Measurements from ENCODE around the gene CDC42BPB.
A peak's percentile ranks its signal among the peaks of the same experiment; 100 is the strongest.

Gene CDC42BPB

DNA sequence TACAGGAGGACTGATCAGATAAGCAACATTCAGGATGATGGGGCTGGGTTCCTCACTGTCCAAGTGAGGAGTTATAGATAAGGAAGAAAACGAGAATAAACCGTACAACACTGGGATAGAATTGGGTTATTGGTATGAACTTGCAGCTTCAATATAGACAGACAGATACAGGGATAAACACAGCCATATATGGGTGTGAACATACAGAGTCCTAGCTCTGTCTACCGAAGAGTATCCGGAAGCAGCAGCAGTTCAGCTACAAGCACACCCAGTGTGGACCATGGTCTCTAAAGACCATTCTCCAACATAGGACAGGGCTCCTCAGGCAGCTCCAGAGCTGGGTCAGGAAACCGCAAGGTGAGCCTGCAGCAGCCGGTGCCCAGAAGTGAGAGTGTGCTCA, 40.8 kb downstream of the CDC42BPB start:
- no peak for DNase-seq

DNA sequence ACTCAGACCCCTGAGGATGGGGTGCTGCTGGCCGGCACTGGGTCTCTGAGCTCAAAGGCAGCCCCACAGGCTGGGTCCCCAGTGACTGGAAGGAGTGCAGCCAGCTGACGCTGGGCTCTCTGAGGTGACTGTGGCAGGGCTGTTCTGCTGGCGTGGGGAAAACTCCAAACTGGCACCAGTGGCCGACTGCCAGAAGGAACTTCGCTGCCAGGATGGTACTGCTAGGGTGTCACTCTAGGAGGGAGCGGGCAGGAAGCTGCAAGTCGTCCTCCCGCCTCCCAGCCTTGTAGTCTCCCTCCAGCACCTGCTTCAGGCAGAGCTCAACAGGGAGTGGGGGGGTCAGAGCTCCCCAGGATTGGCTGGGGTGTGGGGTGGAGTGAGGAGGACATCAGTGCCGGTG, 41.3 kb downstream of the CDC42BPB start:
- no peak for DNase-seq

DNA sequence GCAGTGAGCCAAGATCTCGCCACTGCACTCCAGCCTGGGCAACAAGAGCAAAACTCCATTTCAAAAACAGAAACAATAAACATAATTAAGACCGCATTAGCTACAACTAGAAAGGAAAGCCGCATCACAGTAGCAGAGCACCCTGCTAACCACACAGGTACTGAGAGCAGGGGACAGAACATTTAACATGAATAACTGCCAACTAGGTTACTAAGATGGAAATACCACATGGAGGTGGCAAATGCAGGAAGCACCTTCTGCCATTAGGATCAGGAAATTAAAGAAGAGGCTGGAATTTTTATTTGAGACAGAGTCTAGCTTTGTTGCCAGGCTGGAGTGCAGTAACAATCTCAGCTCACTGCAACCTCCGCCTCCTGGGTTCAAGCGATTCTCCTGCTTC, 41.9 kb downstream of the CDC42BPB start:
- no peak for DNase-seq

DNA sequence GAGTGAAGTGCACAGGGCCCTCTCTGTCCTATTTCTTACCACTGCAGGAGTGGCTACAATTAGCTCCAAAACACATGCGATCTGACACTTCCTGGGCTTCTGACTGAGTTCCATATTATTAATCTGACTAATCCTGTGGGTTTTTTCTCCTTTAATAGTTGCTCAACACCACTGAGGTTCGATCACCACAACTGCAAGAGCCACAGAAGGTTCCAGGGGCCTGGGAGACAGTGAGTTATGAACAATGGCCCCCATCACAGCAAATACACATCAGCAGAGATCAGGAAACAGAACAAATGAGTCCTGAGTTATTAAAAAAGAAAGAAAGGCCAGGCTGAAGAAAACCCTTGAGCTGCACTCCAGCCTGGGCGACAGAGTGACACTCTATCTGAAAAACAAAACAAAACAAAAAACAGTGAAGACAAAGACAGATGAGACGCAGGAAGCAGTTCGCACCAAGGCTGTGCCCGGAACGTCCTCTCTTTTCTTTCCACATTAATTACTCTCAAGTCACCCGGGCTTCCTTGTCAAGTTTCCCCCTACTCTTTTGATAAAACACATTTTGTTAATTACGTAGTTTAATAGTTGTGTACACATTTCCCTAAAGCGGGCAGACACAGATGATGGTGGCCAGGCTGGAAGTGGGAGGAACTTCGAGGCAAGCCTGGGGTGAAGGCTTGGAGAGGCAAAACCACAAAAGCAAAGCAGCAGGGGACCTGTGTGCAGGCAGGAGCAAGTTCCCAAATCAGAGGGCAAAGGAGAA, 42.7 kb downstream of the CDC42BPB start:
- peak; percentile 26 to 66 for DNase-seq

DNA sequence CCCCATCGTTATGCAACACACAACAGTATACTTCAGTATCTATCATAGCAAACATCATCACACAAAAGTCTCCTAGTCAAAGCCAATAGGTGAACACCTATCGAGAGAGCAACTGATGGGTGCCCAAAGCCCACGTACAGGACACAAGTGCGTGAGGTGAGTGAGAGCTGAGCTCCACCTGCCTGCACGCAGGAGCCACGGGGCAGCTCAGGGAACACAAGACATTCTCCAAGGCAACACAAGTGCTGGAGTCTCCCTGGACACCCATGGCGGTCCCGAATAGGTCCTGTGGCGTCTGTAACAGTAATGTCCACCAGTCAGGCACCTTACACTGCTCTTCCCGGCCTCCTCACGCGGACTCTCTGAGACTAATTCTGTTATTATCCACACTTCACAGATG, 44.3 kb downstream of the CDC42BPB start:
- no peak for DNase-seq

DNA sequence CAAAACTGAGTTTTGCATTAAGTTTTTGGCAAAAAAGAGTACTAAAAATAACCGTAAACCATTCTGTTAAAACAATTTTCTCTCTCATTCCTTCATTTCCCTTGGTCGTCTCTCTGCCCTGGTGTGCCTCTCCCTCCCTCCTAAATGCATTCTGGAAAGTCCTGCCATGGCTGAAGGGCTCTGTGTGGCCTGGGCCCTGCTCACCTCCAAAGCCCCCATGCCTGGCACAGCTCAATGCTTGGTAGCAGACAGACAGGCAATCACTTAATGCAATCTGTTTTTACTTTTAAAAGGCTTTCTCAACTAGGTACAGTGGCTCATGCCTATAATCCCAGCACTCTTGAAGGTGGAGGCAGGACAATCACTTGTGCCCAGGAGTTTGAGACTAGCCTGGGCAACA, 47.8 kb downstream of the CDC42BPB start:
- DNase-seq: no peak

DNA sequence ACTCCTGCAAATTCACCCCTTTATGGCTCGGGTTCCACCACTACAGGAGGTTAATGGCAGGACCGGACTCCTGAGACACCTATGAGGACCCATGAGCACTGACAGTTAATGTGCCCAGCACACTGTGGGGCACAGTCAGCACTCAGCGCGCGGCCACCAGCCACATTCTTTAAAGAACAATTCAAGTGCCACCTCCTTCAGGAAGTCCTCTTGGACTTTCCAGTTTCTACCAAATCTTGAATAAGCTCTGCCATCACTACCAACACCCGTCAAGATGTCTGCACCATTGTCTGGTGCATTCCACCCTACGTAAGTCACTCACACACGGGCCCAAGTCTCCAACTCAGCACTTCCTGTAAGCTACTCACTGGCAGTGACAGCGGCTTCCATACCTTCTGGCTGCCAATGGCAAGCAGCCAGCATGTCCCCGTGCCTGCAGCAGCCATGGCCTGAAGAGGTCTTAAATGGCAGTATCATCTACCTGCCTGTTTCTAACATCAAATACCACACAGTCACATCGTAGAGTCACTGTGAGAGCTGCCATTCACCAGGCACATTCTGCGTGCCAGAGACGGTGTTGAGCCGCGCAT, 48.5 kb downstream of the CDC42BPB start:
- no peak for DNase-seq

DNA sequence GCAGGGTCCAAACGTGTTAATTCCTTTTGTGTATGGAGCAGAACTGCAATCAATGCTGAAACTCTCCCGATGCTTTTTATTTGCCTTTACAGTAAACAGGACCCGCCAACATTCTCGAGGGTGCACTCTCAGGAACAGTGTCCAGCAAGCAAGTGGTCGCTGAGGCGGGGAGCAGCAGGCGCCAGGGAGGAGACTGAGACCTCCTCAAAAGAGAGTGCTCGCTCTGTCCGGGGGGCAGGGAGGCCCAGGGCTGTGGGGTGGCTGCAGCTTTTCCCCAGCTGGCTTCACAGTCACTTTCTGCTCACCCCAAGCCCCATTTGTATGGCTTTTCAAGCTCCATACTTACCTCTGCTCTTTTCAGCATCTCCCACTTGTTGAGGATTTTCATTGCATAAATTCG, 49.2 kb downstream of the CDC42BPB start:
- no peak for DNase-seq

DNA sequence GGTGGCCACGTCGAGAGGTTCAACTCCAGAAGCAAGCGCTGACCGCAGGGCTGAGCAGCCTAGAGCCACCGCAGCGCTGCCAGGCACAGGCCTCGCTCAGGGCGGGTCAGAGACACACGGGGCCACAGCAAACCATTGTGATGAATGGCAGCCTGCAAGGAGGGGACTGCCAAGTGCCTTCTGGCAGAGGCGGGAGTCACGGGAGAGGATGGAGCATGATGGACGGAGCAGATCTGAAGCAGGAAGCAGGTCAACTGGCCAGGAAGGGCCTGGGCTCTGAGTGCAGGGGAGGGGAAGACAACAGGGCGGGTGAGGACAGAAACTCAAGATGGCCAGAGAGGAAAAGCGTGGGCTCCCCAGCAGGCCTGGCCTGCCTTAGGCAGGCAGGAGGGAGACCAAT, 49.8 kb downstream of the CDC42BPB start:
- DNase-seq: no peak

DNA sequence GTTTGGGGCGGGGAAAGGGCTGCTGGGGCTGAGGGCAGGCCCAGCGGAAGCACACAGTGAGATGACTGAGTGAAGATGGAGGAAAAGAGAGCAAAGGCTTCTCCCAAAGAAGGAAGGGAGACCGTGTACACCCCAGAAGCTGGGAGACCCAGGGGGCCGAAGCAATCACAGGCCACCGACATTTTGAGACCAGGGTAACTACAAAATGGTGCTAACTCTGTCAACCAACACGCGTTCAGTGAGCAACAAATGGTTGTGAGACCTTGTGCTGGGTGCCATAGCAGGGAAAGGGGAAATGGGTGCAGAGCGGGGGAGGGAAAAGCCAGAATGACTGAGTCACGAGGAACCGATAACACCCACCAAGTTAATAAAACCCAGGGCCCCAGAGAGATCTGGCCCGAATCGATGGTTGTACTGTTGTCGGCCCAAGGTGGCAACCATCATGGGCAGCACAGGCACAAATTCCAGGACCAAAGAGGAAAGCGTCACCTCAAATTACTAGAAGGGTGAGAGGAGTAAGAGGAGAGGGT, 50.3 kb downstream of the CDC42BPB start:
- DNase-seq: no peak

DNA sequence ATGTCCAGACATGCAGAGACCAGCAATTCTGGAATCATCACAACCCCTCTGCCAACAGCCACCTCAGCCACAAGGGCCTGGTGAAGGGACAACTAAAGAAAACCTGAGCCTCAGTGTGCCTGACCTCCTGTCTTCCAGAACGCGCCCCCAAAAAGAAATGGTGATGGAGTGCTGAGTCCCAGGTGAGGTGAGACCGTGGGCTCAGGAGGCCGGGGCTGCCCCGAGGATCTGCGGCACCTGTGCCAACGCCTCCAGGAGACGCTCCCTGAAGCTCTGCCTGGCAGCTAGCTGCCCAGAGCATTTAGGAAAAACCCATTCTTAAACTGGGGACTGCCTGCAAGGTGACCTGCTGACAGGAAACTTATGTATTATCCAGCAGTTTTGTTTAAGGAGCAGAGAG, 51.2 kb downstream of the CDC42BPB start:
- DNase-seq: no peak

DNA sequence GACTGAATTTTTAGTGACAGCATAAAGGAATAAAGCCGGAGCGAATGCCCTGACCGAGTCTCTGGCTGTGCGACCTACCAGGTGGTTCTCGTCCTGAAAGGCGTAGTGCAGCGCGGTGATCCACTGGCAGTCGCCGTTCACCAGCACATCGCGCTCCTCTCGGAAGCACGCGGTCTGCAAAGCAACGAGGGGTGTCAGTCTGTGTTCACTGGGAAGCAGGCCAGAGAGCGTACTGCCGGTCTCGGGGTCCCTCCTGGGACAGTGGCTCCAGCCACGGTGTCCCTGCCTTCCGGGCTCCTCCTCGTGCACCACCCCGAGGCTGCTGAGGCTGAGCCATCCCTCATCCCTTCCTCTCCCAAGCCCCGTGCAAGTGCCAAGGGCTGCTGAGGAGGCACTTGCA, 53.5 kb downstream of the CDC42BPB start:
- no peak for DNase-seq

DNA sequence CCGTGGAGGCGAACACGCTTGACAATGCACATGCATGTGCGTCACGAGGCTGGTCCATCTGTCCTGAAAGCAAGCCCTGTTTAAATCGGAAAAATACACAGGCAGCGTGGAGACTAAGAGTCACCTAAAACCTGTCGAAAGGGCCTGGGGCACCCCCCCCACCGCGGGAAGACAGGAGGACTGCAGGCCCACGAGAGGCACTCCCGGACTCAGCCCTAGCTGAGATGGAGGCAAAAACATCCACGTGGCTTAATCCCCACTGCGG, 54.1 kb downstream of the CDC42BPB start:
- DNase-seq: no peak

DNA sequence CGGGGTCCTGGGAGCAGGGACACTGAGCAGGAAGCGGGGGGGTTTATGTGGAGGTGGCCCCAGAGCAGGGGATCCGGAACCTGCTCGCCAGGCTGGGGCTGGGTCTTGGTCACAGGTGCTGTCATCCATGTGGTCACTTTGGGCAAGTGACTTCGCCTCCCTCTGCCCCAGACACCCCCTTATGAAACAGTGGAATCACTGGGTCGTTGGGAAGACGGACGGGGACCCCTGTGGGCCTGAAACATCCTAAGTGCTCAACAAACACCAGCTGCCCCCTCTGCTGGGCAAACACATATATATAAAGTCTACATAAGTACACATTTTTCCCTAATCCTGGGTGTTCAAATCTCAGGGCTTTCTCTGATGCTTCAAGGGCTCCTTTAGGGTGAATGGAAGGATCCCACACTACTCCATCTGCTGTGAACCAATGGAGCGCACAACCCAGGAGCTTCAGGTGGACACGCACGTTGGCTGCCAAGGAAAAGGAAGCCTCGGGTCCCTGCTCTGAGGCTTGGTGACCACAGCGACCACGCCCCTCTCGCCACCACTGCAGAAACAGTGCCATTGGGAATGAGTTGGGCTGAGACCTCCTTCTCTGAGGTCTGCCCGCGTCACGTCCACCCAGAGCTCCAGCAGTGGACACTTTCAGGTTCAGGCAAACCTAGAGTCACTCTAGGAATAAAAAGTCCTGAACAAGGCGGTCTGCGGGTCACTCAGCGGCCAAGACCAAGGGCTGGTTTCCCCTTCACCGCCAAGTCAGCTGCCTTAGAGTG, 54.6 kb downstream of the CDC42BPB start:
- DNase-seq: no peak

DNA sequence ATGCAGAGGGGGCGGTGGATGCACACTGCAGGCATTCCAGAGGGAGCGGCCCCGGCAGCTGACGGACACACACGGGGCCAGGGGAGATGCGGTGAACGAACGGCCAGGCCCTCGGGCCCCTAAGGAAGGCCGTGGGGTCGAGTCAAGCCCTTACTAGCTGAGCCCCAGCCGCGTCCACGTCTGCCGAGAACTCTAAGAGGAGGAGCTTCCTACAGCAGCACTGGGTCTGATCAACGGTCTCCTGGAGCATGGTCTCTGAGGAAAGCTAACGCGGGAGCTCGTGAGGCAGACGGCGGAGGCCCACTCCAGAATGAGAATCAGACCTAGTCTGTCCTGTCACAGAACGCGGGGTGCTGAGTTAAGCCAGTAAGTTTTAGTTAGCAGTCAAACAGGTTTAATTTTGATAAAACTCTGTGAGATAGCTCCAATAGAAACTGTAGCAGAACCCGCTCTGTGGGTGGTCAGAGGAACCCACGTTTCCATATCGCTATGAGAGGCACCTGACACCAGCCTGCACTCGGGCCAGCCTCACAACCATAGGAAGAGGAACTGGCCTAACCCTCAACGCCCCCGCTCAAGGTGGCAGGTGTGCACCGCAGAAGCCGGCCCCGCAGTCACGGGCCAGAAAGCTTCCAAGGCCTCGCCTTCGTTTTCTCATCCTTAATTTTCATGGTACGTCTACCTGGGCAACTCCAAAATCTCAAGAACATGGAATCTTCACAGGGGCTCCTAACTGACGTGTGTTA, 55.5 kb downstream of the CDC42BPB start:
- DNase-seq: no peak

DNA sequence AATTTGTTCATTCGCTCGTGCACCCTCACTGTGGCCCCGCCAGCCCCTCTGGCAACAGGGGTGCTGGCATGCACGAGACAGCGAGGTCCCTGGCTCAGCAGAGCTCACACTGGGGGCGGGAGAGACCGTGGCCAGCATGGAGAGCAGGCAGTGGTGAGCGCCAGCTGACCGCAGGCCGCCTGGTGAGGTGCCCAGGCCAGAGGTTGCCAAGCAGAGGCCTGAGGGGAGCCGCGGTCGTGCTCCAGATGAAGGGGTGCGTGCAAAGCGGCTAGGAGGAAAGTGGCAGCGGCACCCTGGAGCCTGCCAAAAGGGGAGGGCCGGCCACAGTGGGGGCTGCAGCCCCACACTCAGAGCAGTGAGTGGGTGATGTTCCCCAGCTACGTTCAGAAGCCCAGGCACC, 56.1 kb downstream of the CDC42BPB start:
- no peak for DNase-seq

DNA sequence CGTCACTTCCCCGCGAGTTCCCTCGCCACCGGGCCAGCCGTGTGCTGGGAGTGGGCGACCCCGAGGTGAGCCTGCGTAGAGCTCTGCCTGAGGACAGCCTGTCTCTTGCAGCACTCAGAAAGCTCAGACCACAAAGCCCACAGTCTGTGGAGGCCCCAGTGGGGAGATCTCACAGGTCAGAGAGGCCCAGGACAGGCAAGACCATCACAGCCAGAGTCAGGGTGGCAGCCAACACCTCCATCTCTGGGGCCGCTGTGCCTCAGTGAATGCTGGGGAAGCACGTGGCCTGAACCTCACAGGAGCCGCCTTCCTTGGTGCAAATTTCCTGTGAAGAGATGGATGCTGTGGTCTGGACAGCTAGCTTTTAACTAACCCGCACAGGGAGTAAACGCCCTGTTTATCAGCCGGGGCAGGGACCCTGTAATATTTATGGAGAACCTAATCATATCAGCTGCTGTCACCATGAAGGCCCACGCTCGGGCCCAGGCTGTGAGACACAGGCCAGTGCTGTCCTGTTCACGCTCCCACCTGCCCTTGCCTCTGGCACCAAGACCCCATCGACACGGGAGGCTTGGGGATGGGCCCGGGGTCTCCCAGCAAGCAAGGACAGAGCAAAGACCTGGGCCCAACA, 56.9 kb downstream of the CDC42BPB start:
- DNase-seq: no peak

DNA sequence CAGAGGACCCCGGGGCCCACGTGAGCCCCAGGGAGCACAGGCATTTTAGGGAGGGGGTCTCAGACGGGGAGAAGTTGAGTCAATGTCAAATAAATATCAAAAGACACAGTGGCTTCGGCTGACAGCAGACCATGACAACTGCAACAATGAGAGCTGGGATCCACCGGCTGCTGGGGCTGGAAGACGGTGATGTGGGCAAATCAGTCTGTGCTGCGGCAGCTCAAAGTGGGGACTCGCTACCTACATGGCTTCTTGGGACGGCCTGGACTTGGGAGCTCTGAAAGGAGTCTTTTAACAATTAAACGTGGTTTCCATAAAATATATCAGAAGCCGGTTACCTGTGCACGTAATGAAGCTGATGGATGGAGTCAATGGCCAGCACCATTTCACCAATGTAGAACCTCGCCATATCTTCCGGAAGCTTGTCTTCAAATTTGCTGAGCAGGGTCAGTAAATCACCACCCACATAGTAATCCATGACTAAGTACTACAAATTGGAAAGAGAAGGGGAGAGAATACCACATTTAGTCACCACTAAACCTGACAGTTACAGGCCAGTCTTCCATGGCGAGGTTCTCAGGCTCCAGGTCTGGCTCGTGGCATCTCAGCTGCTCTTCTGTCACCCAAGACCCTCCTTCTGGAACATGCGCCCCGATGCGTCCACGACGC, 58.0 kb downstream of the CDC42BPB start:
- DNase-seq: no peak

DNA sequence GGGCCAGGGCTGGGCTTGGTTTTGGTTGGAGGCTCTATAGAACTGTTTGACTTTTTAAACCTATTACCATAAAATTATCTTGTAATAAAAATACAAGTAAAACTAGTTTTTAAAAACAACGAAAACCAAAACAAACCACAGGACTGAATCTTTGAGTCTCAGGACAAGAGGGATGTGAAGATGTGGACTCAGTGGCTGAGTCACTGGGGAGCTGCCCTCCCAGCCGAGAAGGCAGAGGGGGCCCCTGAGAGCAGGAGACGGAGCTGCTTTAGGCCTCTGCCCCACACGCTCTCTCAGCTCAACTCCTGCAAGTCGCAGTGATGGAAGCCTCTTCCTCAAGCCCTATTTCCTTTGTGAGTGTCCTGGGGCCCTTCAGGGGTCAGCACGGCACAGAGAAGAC, 59.0 kb downstream of the CDC42BPB start:
- DNase-seq: no peak

DNA sequence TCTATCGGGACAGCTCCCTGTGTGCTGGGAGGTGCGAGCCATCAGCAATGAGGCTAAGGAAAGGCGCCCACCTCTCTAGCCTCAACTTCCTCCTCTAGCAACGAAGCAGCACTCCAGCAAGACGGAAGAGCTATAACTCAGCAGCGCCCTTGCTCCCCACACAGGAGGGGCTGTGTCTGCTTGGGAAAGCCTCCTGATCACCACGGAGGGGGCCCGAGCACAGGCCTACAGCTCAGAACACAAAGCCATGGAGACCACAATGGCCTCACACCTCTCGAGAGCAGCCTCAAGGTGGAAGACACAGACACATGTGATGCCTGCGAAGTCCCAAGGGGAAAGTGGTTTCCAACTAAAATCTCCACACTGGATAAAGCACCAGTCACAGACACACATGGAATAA, 60.4 kb downstream of the CDC42BPB start:
- DNase-seq: no peak

DNA sequence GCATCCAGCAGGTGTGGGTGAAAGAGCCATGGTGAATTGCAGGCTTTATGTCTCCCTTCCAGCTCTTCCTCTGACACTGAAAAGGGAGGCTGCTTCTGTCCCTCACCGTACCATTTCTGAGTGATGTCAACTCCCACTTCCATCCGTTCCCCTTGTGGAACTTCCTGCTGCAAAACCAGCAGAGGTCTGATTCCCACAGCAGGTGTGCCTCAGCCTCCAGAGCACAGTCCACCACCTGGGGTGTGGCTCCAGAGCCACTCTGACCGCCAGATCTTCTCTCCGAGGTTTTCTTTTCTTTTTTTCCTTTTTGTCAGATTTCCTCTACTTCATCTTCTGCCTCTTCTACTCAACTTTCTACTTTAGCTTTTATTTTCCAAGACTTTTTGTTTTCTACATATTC, 62.7 kb downstream of the CDC42BPB start:
- no peak for DNase-seq

DNA sequence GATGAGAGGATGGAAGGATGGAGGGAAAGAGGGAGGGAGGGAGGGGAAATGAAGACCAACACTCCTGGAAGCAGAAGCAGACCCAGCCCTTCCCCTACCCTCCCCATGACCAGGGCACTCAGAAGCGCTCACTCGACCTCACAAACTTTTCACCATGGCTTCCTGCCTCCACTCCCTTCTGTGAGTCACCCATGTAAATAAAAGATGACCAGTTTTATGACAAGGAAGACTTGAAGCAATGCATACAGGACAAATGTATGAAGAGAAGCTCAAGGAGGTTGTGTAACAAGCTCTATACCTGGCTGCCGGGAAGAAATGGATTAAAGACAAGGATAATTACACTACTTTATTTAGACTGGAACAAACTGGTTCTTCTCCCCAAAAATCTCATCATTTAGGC, 63.8 kb downstream of the CDC42BPB start:
- DNase-seq: no peak

Measured in inflammatory macrophage (primary cell).